Cardiac muscle cell (in vitro differentiated cells and primary cell): ENCODE measurements around the gene SLC25A25. TPM values are rescaled to one million over a fixed set of nuclear protein-coding genes. Genes with fewer than 3 reads are reported as not detected.
A peak's percentile ranks its signal among the peaks of the same experiment; 100 is the strongest.

ENCODE experiments used
- DNase-seq, 2 donors: peaks; one replicate each; pipeline versions ENCODE4 v3.0.0 to v3.0.0-alpha.2; 2010 to 2017; ENCODE audit warnings: low read depth in 1 of 2, low spot score in 1 of 2
- H3K27ac ChIP-seq: fragments of 200-600 bp; sonication (generic); 2 replicates; pipeline ENCODE4 v1.5.1; 2016
- H3K27me3 ChIP-seq: fragments of 200-600 bp; sonication (generic); 2 replicates; pipeline ENCODE4 v1.6.0; 2016; ENCODE audit warnings: control low read depth
- H3K36me3 ChIP-seq: fragments of 200-600 bp; sonication (generic); 2 replicates; pipeline ENCODE4 v1.5.1; 2016; ENCODE audit warnings: control low read depth
- H3K4me1 ChIP-seq: fragments of 200-600 bp; sonication (generic); 2 replicates; pipeline ENCODE4 v1.8.1; 2017; ENCODE audit warnings: low read depth, mild to moderate bottlenecking, mixed run types
- H3K4me3 ChIP-seq: fragments of 200-600 bp; sonication (generic); 2 replicates; pipeline ENCODE4 v1.5.1; 2016; ENCODE audit warnings: mild to moderate bottlenecking
- H3K9me3 ChIP-seq: fragments of 200-600 bp; sonication (generic); 2 replicates; pipeline ENCODE4 v1.5.1; 2017; ENCODE audit warnings: low read depth, mild to moderate bottlenecking, control low read depth
- polyA plus RNA-seq: library from polyadenylated mRNA; unstranded; fragments of >200 nt; fragmentation: Nextera tagmentation; extraction: Ambion mirVana; gene quantifications from 2 replicates; pipeline ENCODE4 v1.2.1, GENCODE V29; 2016
- total RNA-seq: library from RNA; depleted of rRNA; stranded (reverse); fragments of >200 nt; gene quantifications from 2 replicates; pipeline ENCODE4 v1.2.3, GENCODE V29; 2016
- TF ChIP-seq, protein P1 (sequence below): IDR thresholded peaks from 2 replicates; pipeline ENCODE4 v1.5.1; 2012; ENCODE audit warnings: low read depth, mild to moderate bottlenecking, low read length

The SLC25A25 gene
- total and polyA plus RNA-seq, 2 experiments from 2014 or later: 9.1 to 15.8 TPM

GRCh38 chr9:128072144-128073021 is 4.4 kb downstream of the SLC25A25 start:
- peaks cover 28% of the 10 kb centered on the region for H3K4me1 ChIP-seq
- peak; percentile 47 to 82 for DNase-seq
- H3K4me3 ChIP-seq: no peak overlapping the region
- H3K27ac ChIP-seq: peak overlapping the region; percentile 90
- TF ChIP-seq, protein P1, sequence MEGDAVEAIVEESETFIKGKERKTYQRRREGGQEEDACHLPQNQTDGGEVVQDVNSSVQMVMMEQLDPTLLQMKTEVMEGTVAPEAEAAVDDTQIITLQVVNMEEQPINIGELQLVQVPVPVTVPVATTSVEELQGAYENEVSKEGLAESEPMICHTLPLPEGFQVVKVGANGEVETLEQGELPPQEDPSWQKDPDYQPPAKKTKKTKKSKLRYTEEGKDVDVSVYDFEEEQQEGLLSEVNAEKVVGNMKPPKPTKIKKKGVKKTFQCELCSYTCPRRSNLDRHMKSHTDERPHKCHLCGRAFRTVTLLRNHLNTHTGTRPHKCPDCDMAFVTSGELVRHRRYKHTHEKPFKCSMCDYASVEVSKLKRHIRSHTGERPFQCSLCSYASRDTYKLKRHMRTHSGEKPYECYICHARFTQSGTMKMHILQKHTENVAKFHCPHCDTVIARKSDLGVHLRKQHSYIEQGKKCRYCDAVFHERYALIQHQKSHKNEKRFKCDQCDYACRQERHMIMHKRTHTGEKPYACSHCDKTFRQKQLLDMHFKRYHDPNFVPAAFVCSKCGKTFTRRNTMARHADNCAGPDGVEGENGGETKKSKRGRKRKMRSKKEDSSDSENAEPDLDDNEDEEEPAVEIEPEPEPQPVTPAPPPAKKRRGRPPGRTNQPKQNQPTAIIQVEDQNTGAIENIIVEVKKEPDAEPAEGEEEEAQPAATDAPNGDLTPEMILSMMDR: no peak
- H3K36me3 ChIP-seq: no peaks in the 10 kb centered on the region
- H3K27me3 ChIP-seq: no peaks in the 10 kb centered on the region
- H3K9me3 ChIP-seq: no peaks in the 10 kb centered on the region

DNA sequence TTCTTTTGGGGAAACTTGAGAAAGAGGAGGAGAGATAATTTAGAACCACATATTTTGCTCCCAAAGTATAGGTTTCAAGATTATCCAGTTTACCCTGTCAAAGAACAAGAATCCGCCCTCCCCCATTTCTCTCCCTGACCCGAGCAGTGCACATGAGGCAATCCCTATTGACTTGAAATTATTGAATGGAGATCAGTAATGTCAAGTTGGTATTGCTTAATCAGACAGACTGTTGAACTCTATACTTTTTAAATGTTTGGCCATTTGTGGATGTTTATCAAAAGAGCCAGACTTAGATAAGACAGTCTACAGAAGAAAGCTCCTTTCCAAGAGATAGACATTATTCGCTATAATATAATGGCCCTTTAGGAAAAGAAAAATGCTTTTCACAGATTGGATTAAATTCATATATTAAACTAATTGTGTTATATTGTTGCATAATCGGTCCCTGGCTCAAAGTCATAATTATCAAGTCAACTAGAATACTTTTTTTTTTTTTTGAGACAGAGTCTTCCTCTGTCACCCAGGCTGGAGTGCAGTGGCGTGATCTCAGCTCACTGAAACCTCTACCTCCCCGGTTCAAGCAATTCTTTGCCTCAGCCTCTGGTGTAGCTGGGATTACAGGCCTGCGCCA is 5.3 kb downstream of the SLC25A25 start:
- Histone ChIP-seq H3K27me3 (no peaks in the 10 kb centered on the region), H3K4me1 (peaks cover 35% of the 10 kb centered on the region), H3K4me3 (no peak overlapping the region), H3K36me3 (no peaks in the 10 kb centered on the region), H3K9me3 (no peaks in the 10 kb centered on the region), H3K27ac (peak overlapping the region; percentile 90)
- DNase-seq: peak in 1 of 2 donors; percentile 53
- TF ChIP-seq, protein P1: no peak

DNA sequence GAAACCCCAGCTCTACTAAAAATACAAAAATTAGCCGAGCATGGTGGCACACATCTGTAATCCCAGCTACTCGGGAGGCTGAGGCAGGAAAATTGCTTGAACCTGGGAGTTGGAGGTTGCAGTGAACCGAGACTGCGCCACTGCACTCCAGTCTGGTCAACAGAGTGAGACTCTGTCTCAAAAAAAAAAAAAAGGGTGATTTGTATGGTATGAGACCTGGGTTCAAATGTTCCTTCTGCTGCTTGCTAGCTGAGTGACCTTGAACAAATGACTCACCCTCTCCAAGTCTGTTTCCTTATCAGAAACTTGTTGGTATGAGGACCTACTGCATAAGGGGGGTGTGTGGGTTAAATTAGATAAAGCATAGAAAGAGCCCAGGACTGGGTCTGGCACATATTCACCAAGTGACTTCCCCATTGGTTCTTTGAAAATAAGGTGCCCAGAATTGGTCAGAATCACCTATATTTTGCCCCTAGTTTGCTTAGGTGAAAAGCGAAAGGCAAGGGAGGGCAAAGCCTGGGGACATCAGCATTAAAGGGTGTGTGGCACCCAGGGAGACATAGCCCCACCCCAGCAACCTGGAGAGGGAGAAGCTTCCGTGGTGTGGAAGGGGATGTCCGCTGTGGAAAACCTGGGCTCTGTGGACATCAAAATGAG is 9.9 kb downstream of the SLC25A25 start:
- no peak overlapping the region for H3K4me3 ChIP-seq
- no peaks in the 10 kb centered on the region for H3K36me3 ChIP-seq
- H3K27me3 ChIP-seq: no peaks in the 10 kb centered on the region
- H3K9me3 ChIP-seq: no peaks in the 10 kb centered on the region
- no peak for DNase-seq
- TF ChIP-seq, protein P1: no peak
- peak overlapping the region; percentile 68 for H3K27ac ChIP-seq
- peaks cover 36% of the 10 kb centered on the region for H3K4me1 ChIP-seq

DNA sequence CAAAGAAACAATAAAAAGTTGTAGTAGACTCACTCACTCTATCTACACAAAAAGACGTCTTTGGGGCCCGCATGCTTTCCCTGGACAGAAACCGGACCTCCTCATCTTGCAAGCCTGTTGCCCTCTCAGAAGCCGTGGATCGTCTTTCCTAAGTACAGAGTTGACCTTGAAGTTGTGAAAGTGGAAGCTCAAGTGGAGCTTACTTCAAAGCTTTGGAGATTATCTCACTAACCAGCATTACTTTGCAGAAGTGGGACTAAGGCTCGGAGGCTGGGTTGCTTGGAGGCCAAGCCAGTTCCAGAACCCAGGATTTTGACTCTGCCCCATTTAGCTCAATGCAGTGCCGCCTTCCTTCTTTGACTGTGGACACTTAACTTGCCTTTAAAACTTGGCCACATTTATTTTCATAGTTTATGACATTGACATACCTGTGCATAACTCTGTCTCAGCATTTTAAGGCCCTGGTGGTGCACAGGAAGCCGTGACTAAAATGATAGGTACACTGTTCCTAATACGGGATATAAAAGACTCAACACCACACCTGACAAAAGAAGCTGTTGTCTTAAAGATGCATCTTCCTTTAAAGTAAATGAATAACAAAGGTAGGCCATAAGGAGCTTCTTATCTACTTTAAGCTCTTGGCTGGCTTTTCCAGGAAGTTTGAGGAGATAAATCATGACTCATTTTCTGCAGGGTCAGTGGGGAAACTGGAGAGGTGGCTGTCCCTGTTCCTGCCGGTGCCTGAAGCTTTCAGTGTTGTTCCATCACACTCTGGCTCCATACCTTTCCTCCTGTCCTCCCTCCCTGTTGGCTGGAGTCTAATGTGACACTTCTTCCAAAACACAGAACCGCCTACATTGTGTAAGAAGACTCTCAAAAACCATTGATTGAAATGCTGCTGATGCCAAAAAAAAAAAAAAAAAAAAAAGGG is 10.7 kb downstream of the SLC25A25 start:
- DNase-seq: peak; percentile 54 to 85
- Histone ChIP-seq H3K4me3 (no peak overlapping the region), H3K27ac (peak overlapping the region; percentile 68)

More for the DNA sequence above, 10.7 kb downstream of the SLC25A25 start:
- H3K9me3 ChIP-seq: no peaks in the 10 kb centered on the region
- H3K4me1 ChIP-seq: peaks cover 28% of the 10 kb centered on the region
- H3K36me3 ChIP-seq: no peaks in the 10 kb centered on the region
- no peaks in the 10 kb centered on the region for H3K27me3 ChIP-seq
- TF ChIP-seq, protein P1: no peak
